ENCODE results near the gene CCDC157.
"Not testable (repeated sequence)": the region's sequence is repeated elsewhere in the genome, so short reads cannot be mapped to it uniquely, and the experiment has no call there.

CCDC157 gene

DNA sequence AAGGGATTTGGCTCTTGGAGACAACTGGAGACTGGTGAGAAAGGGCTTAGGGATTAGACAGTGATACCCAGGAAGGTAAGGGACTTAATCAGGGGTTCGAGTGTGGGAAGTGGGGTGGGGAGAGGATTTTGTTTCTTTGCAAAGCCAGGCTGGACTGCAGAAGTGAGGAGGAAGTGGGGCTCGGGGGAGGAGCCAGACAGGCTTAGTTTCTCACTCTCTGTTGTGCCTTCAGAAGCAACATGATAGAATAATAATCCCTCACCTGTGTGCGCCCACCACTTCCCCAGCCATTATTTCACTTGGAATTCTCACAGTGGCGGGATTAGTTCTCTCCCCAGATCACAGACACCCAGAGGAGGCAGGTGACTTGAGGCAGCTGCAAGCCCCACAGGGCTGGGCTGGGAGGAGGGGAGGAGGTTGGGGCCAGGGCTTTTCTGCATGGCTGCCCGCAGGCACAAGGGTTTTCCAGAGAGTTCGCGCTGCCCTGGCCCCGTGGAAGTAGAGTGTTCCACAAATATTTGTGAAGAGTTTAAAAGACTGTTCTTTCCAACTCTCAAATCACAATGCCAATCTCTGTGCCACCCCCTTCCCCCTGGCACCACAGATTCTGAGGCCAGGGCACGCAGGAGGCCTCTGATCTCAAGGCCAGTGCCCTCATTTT, 36.0 kb downstream of the CCDC157 start:
- no peak for DNase-seq

DNA sequence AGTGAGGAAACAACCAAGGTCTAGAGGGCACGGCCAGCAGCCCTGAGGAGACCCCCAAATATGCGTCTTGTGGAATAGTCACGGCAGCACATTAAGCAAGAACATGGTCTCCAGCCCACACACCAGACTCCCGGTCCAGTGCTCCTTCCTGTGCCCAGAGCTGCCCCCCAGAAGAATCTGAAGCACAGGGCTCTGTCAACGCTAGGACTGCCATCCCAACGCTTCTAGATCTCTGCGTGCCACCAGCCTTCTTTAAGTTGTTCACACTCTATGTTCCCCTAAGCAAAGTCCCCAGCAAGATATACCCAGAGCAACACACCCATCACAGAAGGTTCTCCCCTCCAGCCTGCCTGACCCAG, 36.5 kb downstream of the CCDC157 start:
- DNase-seq = no peak

DNA sequence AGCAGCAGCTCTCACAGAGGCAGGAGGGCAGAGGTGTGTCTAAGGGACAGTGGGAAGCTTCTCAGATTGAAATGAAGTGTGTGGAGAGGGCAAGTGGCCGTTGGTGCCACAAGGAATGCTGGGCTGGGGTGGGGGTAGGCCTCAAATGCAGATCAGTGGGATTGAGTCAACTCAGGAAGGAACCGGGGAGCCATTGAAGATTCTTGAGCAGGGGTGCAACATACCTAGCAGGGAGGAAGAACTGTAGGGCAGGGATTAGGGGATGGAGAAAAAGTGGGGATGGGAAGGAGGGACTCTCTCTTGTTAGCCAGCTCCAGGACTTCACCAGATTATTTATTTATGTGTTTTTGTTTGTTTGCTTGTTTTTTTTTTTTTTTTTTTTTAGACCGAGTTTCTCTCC, 37.1 kb downstream of the CCDC157 start:
- no peak for DNase-seq

DNA sequence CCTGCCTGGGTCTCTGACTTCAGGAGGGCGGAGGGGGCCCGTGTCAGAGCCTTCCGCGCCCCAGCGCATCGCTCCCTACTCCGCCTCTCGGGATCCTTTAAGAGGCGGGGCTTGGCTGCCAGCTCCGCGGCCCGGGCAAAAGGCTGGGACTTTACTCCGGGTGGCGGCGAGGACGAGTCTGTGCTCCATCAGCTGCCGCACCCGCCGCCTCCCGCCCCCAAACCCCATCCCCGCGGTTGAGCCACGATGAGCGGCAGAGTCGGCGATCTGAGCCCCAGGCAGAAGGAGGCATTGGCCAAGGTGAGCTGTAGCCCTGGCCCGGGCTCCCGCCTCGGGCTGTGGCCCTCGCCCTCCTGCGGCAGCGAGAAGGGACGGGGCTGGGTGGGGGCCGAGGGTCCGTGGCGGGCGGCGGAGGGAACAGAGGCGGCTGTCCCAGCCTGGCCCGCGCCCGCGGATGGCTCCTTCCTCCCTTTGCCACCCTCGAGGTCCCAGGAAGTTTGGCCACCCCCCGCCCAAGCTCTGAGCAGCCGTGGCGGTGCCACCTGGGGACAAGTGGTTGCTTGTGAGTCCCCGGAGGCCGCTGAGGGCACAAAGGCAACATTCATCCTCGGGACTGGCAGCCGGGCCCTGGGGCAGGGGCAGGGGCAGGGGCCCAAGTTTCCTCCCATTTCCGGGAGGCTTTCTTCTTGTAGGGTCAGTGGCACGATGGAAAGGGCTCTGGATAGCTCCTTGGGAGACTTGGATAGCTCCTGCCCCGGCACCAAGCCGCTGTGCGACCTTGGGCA, 40.3 kb downstream of the CCDC157 start, which contains the start of gene SEC14L2:
SEC14L2 (plus strand) TSS at position 148 of the 785 bp plus-strand sequence; CDS start at position 247, 99 bp downstream.
- DNase-seq = peak; percentile 77 to 82

DNA sequence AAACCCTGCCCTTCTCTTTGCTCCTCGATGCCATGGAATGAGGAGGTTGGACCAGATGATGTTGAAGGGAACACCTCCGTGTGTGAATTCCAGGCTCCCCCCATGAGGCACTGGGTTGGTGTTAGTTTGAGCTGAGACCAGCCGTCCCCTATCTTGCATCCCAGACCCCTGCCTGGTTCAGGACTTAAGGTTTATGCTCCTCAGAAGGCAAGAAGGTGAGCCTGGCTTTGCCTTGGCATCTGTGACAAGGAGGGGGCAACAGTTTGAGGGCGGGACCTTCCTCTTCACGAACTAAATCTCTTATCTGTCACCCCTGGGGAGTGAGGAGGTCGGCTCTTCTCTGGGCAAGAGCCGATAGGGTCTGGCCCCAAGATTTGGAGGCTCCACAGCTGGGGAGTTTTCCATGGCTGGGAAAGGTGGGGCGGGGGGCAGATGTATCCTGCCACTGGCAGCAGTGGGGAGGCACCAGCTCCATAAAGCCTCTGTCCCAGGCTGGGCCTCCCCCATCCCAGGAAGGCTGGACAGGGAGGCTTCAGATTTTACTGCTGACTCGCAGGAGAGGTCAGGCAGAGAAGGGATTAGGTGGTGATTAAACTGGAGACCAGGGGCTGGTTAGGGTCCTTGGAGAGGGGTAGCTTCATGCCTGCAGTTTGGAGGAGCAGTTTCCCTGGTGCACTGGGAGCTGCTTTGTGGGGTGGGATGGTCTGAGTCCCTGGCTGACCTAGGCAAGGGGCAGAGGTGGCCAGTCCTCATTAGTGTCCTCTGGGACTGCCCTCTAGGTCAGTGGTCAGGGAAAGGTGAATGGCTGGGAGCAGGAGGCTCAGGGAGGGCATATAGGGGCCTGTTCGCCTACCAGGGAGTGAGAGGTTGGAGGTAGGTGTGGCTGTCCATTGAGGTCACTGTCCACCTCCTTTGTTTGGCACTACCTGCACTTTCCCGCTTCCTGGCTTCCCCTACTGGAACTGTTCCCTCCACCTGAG, 41.1 kb downstream of the CCDC157 start:
- DNase-seq = no peak

DNA sequence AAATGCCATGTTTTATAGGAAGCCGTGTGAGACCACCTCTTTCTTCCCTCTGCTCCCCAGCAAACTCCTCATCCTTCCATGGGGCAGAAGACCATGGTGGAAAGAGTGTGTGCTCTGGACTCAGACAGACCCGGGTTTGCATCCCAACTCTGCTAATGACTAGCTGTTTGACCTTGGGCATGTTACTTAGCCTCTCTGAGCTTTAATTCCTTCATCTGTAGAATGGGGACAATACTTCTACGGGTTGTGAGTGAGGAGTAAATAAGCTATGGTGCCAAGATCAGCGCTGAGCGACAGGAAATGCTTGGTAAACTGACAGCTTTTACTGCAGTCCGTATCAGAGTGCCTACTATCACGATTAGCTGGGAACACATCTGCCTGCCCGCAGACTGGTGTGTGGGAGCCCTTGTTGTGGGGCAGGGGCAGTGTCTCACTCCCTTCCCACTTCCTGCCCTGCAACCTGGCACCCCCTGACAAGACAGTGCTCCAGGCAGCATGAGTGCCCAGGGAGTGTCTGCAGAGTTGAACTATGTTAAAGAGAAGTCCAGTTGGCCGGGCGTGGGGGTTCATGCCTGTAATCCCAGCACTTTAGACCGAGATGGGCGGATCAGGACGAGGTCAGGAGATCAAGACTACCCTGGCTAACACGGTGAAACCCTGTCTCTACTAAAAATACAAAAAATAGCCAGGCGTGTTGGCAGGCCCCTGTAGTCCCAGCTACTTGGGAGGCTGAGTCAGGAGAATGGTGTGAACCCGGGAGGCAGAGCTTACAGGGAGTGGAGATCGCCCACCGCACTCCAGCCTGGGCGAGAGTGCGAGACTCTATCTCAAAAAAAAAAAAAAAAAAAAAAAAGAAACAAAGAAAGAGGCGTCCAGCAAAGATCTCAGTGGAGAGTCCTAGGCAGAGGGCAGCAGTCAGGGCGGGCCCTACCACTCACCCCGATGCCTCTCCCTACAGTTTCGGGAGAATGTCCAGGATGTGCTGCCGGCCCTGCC, 42.2 kb downstream of the CCDC157 start:
- no peak for DNase-seq

DNA sequence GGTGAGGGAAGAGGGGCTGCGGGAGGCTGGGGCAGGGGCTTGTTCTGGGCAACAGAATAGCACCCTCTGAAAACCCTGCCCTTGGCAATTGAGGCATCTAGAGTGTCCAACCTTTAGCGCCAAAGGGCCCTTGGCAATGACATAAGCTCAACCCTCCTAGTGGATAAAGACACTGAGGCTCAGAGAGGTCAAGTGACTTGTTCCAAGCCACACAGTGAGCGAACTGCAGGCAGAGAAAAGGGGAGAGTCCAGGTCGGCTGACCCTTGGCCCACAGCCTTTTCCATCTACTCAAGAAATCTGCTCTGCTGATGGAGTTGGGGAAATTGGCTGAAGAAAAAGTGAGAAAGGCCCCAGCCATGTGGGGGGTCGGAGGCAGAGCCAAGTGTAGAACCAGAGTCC, 42.9 kb downstream of the CCDC157 start:
- DNase-seq = no peak

DNA sequence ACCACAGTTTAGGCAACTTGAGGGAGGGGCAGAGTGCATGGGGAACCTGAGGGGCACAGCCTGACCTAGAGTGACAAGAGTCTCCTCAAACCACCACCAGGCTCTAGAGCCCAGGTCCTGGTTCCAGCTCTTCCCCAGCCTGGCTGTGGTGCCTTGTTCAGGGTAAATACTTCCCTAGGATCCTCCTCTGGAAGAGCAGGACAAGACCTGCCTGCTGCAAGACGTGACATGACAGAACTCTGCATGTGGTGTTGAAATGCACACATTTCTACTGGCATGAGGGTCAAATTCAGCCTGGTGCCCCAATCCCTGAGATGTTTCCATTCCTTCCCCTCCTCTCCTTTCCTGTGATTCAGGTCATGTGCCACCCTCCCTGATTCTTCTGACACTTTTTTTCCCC, 43.4 kb downstream of the CCDC157 start:
- no peak for DNase-seq

DNA sequence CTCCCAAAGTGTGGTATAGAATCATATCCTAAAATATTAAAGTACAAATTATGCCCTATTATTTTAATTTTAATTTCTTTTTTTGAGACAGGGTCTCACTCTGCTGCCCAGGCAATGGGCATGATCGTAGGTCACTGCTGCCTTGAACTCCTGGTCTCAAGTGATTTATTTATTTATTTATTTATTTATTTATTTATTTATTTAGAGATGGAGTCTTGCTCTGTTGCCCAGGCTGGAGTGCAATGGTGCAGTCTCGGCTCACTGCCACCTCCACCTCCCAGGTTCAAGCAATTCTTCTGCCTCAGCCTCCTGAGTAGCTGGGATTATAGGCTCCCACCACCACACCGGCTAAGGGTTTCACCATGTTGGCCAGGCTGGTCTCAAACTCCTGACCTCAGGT, 44.2 kb downstream of the CCDC157 start:
- DNase-seq = not testable (repeated sequence)

DNA sequence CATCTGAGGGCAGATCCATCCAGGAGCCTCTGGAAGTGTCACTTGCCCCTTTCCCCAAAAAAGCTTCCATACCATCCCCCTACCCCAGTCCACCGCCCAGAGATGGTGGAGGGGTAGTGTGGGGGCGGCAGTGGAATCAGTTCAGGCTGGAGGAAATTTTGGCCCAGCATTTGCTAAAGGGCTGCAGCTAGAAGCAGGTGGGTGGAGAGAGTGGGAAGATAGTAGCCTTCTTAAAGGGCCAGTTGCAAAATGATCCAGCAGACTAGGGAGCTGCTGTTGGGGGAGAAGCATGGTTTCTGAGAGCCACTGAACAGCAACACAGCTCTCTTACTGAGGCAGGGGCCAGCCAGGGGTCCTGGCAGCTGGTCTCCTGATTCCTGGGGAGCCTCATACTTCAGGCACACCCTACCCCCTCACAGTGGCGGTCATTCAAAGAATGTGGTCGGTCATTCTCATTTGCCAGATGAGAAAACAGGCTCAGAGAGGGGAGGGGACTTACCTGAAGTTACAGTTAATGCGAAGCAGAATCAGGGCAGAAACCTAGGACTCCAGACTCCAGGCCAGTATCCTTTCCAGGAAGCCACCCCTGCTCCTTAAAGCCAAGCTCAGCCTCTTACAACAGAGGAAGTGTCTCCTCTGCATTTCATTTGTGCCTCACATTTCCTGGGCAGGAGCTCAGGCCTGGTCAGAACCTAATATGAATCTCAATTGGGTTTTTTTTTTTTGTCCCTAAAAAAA, 45.4 kb downstream of the CCDC157 start:
- no peak for DNase-seq

DNA sequence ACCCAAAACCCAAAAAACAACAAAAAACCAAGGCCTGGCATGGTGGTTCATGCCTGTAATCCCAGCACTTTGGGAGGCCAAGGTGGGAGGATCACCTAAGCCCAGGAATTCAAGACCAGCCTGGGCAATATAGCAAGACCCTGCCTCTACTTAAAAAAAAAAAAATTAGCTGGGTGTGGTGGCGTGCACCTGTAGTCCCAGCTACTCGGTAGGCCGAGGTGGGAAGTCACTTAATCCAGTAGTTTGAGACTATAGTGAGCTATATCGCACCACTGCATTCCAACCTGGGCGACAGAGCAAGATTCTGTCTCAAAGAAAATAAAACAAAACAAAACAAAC, 45.9 kb downstream of the CCDC157 start:
- DNase-seq = not testable (repeated sequence)

DNA sequence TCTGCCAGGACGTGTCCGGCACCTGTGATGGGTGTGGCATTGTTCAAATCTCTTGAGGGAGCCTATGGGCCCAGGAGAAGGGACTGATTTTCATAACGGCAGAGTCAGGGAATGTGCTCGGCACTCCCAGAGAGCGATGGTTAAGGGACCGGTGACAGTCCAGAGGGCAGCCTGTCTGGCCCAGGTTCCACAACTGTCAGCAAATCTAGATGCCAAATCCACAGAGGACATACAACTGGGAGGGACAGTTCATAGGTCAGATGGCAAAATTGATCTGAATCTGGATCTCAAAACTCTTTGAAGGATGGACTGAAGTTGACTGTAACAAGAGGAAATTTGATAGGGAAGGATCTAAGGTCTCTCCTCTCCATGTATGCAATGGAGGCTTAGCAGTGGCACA, 47.5 kb downstream of the CCDC157 start:
- DNase-seq = no peak

DNA sequence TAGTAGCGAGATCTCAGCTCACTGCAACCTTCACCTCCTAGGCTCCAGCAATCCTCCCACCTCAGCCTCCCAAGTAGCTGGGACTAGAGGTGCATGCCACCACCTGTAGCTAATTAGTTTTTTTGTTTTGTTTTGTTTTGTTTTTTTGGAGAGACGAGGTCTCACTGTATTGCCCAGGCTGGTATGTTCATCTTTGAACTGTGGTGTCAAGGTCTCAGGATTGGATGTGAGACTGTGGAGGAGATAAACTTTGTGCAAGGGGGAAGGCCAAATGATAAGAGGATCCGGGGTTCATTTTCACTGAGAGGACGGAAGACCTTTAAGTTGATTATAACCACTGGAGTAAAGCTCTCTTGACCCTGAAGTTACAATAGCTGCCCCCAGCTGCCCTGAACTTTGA, 48.9 kb downstream of the CCDC157 start:
- DNase-seq = no peak

DNA sequence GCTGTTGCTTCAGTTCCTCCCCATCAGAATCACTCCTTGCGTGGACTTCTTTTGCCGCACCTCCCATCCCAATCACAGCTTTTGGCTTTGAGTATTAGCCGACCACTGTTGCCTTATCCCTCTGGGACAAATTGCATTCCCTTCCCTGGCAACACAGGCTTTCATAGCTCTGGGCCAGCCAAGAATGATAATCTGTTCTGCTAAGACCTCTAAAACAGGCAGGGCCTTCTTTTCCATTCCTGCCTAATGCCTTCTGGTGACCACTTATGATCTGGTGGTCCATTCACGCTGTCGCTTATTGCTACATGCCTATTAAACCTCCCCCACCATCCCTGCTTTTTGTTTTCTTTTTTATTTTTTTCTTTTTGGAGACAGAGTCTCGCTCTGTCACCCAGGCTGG, 49.6 kb downstream of the CCDC157 start:
- no peak for DNase-seq

DNA sequence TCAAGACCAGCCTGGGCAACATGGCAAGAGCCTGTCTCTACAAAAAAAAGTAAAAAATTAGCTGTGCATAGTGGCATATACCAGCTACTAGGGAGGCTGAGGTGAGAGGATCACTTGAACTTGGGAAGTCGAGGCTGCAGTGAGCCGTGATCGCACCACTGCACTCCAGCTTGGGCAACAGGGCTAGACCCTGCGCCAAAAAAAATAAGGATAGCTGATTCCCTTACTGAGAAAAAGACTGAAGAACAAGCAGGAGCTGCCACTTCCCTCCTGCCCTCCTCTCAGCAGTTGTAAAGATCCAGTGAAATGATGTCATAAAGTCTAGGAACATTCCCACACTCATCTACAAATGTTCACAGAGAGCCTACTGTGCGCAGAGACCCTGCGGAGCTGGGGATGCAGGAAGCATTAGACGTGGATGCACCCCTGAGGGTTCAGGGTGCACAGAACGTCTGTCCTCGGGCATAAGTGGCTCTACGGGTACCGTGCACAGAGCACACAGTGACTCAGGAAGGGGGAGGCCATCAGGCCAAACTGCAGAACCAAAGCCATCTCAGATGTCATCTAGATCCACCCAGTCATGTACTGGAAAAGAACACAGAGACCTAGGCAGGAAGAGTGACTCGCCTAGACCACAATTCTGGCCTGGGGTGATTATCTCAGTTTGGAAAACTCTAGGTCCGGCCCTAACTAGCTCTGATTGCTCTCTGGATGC, 51.7 kb downstream of the CCDC157 start:
- DNase-seq = no peak

DNA sequence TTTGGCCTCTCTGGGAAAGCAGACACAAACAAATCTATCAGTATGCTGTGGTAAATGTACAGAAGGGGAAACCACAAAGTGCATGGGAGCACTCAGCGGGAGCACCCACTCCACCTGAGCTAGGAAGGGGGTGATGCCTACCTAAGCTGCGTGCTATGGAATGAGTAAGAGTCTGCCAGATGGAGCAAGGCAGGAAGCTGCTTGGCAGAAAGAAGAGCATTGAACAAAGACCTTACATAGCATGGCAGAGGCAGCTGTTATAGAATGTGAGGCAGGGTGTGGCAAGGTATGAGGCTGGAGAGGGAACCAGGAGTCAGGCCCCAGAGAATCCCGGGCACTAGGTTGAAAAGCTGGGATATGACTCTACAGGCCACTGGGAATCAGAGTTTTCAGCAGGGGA, 55.0 kb downstream of the CCDC157 start:
- no peak for DNase-seq

DNA sequence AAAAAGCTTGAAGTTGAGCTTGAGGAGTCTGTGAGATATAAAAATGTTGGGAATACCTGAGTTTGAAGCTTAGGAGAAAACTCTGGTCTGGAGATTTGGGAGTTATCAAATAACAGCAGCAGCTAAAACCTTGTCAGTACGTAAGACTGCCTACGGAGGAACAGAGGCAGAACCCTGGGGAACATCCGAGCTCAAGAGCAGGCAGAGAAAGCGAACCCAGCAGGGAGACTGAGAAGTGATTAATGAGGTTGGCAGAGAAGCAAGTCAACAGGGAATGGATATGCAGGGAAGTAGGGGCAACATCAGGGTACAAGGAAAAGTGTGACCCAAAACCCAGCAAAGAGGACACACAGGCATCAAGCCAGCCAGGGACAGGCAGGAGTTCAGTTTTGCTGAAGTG, 56.2 kb downstream of the CCDC157 start:
- no peak for DNase-seq

DNA sequence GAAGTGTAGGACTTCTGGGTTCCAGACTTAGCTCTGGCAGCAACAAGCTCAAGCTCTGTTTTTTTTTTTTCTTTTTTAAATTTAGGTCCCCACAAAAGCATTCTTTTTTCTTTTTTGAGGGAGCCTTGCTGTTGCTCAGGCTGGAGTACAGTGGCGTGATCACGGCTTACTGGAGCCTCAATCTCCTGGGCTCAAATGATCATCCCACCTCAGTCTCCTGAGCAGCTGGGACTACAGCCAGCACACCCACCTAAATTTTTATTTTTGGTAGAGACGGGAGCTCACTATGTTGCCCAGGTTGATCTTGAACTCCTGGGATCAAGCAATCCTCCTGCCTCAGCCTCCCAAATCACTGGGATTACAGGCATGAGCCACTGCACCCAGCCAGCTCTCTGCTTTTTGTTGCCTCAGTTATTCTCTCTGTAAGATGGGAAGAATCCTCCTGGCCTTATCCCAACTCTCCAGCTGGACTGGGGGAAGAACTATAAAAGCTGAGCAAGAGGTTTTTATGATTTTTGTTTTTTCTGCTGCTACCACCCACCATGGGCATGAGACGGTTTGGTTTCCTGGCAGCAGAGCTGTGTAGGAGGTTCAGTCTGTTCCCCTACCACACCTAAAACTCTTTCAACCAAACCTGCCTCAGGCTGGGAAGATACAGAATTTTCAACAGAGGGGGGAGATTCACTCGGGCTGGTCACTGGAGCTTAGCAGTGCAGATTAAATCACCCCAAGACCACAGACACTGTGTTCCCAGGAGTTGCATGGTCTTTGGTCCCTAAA, 57.1 kb downstream of the CCDC157 start:
- no peak for DNase-seq

DNA sequence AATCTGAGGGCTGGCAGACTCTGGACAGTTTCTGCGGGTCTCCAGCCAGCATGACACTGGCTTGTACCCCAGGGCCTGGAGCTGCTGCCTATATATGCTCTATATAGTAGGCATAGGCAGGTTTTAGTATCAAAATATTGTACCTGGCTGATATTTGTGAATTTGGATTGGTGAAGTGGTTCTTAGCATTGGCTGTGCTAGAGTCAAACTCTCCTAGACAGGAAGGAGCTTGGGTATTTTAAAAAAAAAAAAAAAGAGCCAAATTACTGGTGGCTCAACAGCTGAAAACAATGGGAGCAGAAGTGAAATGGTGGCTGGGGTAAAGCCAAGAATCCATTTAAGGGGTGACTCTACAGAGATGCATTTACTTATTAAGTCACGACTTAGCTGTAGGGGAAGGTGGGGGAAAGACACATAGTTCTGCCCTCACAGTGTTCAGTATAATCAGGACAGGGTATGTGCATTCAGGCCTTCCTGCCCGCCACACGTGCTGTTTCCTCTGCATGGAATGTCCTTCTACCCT, 57.8 kb downstream of the CCDC157 start:
- DNase-seq = no peak

DNA sequence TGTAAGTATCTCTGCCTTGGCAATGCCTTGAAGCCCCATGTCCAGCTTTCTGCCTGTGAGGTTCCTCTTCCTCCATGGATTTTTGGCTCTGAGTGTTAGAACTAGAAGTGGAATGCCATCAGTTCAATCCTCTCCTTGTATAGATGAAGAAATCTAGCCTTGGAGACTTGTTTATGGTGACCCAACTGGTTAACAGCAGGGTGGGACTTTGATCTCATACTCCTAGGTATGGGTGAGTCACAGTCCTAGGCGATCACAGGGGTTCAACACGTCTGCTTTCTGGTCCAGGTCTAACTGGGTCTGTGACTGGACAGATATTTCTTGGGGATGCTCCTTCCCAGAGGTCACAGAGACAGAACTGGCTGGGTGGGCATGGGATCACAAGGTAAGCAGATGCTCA, 59.6 kb downstream of the CCDC157 start:
- no peak for DNase-seq
